GM23338 (cell line): ENCODE measurements around the gene MAP3K21. TPM values are rescaled to one million over a fixed set of nuclear protein-coding genes. Genes with fewer than 3 reads are reported as not detected.
A peak's percentile ranks its signal among the peaks of the same experiment; 100 is the strongest.

Experiments
- ATAC-seq: fragments of 200-7000 bp; cut with Tn5 transposase; 3 replicates; pipeline ENCODE4 v1.9.1; 2020
- DNase-seq: peaks from one replicate; pipeline ENCODE4 v3.0.0-alpha.2; 2015; ENCODE audit warnings: low spot score
- H2AFZ ChIP-seq: fragments of 200-600 bp; sonication (generic); 2 replicates; pipeline ENCODE4 v1.8.0; 2016; ENCODE audit warnings: antibody characterized with exemption, mild to moderate bottlenecking, moderate library complexity
- H3F3A ChIP-seq: fragments of 200-600 bp; sonication (generic); replicated peaks from 2 replicates; pipeline ENCODE4 v1.8.0; 2017; ENCODE audit warnings: antibody characterized with exemption, mixed run types, low read depth
- H3K27ac ChIP-seq: fragments of 200-600 bp; sonication (generic); 2 replicates; pipeline ENCODE4 v1.6.1; 2016; ENCODE audit warnings: low read depth
- H3K27me3 ChIP-seq: fragments of 200-600 bp; sonication (generic); 2 replicates; pipeline ENCODE4 v1.8.0; 2016; ENCODE audit warnings: mild to moderate bottlenecking, mixed run types, moderate library complexity; ENCODE audit not compliant: insufficient read depth
- H3K36me3 ChIP-seq: fragments of 200-600 bp; sonication (generic); 2 replicates; pipeline ENCODE4 v1.8.0; 2016; ENCODE audit warnings: mild to moderate bottlenecking; ENCODE audit not compliant: insufficient read depth
- H3K4me1 ChIP-seq: fragments of 200-600 bp; sonication (generic); 2 replicates; pipeline ENCODE4 v1.8.0; 2016; ENCODE audit warnings: mild to moderate bottlenecking, moderate library complexity; ENCODE audit not compliant: insufficient read depth
- H3K4me2 ChIP-seq: fragments of 200-600 bp; sonication (generic); 2 replicates; pipeline ENCODE4 v1.7.1; 2017; ENCODE audit warnings: mixed run types
- H3K4me3 ChIP-seq: fragments of 200-600 bp; sonication (generic); 2 replicates; pipeline ENCODE4 v1.6.1; 2016; ENCODE audit warnings: mixed run types
- H3K79me2 ChIP-seq: fragments of 200-600 bp; sonication (generic); replicated peaks from 2 replicates; pipeline ENCODE4 v1.8.0; 2017; ENCODE audit warnings: mild to moderate bottlenecking; ENCODE audit not compliant: insufficient read depth
- H3K9me2 ChIP-seq: fragments of 200-600 bp; sonication (generic); 2 replicates; pipeline ENCODE4 v1.8.0; 2017; ENCODE audit not compliant: insufficient read depth
- H4K20me1 ChIP-seq: fragments of 200-600 bp; sonication (generic); replicated peaks from 2 replicates; pipeline ENCODE4 v1.8.0; 2017; ENCODE audit warnings: mild to moderate bottlenecking; ENCODE audit not compliant: insufficient read depth
- H3K27ac Mint-ChIP-seq: 2 replicates; pipeline ENCODE4 v1.8.0; 2020; ENCODE audit warnings: inconsistent platforms, mild to moderate bottlenecking, moderate library complexity, mixed read lengths
- H3K27me3 Mint-ChIP-seq: 3 replicates; pipeline ENCODE4 v1.8.0; 2022; ENCODE audit warnings: low read depth, mild to moderate bottlenecking, moderate library complexity, mixed read lengths, inconsistent platforms; ENCODE audit not compliant: insufficient read depth, poor library complexity
- H3K36me3 Mint-ChIP-seq: 3 replicates; pipeline ENCODE4 v1.8.0; 2021; ENCODE audit warnings: low read depth, mild to moderate bottlenecking, inconsistent platforms, moderate library complexity, mixed read lengths
- H3K4me1 Mint-ChIP-seq: 3 replicates; pipeline ENCODE4 v1.8.0; 2020; ENCODE audit warnings: mild to moderate bottlenecking, inconsistent platforms, mixed read lengths
- H3K4me3 Mint-ChIP-seq: 3 replicates; pipeline ENCODE4 v1.8.0; 2021; ENCODE audit warnings: moderate library complexity, mild to moderate bottlenecking, inconsistent platforms, mixed read lengths
- H3K9me3 Mint-ChIP-seq: 3 replicates; pipeline ENCODE4 v1.8.0; 2020; ENCODE audit warnings: moderate library complexity, mild to moderate bottlenecking, inconsistent platforms, mixed read lengths
- CREB1 ChIP-seq: fragments of 250-450 bp; sonication (Bioruptor Pico); IDR thresholded peaks from 2 replicates; pipeline ENCODE4 v1.5.0; 2020; ENCODE audit warnings: low read depth, mild to moderate bottlenecking, moderate library complexity
- CTCF ChIP-seq, 2 experiments: fragments of 200-600 bp in 1 of 2; sonication (generic) in 1 of 2; conservative IDR thresholded peaks; 2 replicates each; pipeline versions ENCODE4 v1.5.1 to v1.6.1; 2016 to 2017; ENCODE audit warnings: antibody characterized with exemption in 2 of 2, low read depth in 2 of 2, mild to moderate bottlenecking in 2 of 2, moderate library complexity in 1 of 2
- ETS1 ChIP-seq: IDR thresholded peaks from 2 replicates; pipeline ENCODE4 v1.6.1; 2016; ENCODE audit warnings: antibody characterized with exemption
- EZH2 ChIP-seq: fragments of 200-600 bp; sonication (generic); IDR thresholded peaks from one replicate; pipeline ENCODE4 v1.8.0; 2017; ENCODE audit warnings: antibody characterized with exemption, mild to moderate bottlenecking, low read depth; ENCODE audit not compliant: unreplicated experiment
- EZH2phosphoT487 ChIP-seq: fragments of 200-600 bp; sonication (generic); IDR thresholded peaks from one replicate; pipeline ENCODE4 v1.8.1; 2018; ENCODE audit warnings: antibody characterized with exemption; ENCODE audit not compliant: unreplicated experiment
- JUNB ChIP-seq: IDR thresholded peaks from one replicate; pipeline ENCODE4 v1.6.1; 2016; ENCODE audit warnings: antibody characterized with exemption; ENCODE audit not compliant: unreplicated experiment
- NANOG ChIP-seq: IDR thresholded peaks from 2 replicates; pipeline ENCODE4 v1.6.1; 2016; ENCODE audit warnings: antibody characterized with exemption, borderline replicate concordance
- POLR2AphosphoS5 ChIP-seq: IDR thresholded peaks from 2 replicates; pipeline ENCODE4 v1.6.1; 2016; ENCODE audit warnings: antibody characterized with exemption, low read depth
- REST ChIP-seq: IDR thresholded peaks from one replicate; pipeline ENCODE4 v1.6.1; 2018; ENCODE audit warnings: antibody characterized with exemption; ENCODE audit not compliant: unreplicated experiment
- STAT1 ChIP-seq: IDR thresholded peaks from one replicate; pipeline ENCODE4 v1.6.1; 2016; ENCODE audit warnings: antibody characterized with exemption; ENCODE audit not compliant: unreplicated experiment
- ZNF114 ChIP-seq: fragments of 250-450 bp; sonication (Bioruptor Pico); IDR thresholded peaks from 2 replicates; pipeline ENCODE4 v1.5.0; 2020; ENCODE audit warnings: mild to moderate bottlenecking, moderate library complexity
- ZNF331 ChIP-seq: fragments of 250-450 bp; sonication (Bioruptor Pico); IDR thresholded peaks from 2 replicates; pipeline ENCODE4 v1.5.0; 2020; ENCODE audit warnings: low read depth, mild to moderate bottlenecking, moderate library complexity
- ZNF462 ChIP-seq: fragments of 250-450 bp; sonication (Bioruptor Pico); IDR thresholded peaks from 2 replicates; pipeline ENCODE4 v1.5.0; 2020; ENCODE audit warnings: mild to moderate bottlenecking, moderate library complexity
- polyA plus RNA-seq: library from polyadenylated mRNA; unstranded; fragments of >200 nt; fragmentation: Nextera tagmentation; extraction: Ambion mirVana; gene quantifications from 2 replicates; pipeline ENCODE4 v1.2.1, GENCODE V29; 2016
- total RNA-seq: library from RNA; depleted of rRNA; stranded (reverse); fragments of >200 nt; shearing (Covaris generic); gene quantifications from 2 replicates; pipeline ENCODE4 v1.2.3, GENCODE V29; 2014

MAP3K21 gene
- total and polyA plus RNA-seq, 2 experiments from 2014 or later, result 11.7 to 40.1 TPM

GRCh38 chr1:233295975-233296322 lies 31.6 kb upstream of the MAP3K21 start:
- Histone ChIP-seq H3K79me2 (peaks cover 58% of the 10 kb centered on the region), H4K20me1 (no peaks in the 10 kb centered on the region), H3K4me3 (peak overlapping the region; percentile 85), H3K4me1 (peaks cover 52% of the 10 kb centered on the region), H3K36me3 (no peaks in the 10 kb centered on the region), H3K4me2 (peak overlapping the region; percentile 77), H3K9me2 (no peaks in the 10 kb centered on the region), H2AFZ (no peak overlapping the region; the same call in 1 of the 2 replicates), H3K27ac (peak overlapping the region; percentile 92), H3K27me3 (no peaks in the 10 kb centered on the region), H3F3A (no peaks in the 10 kb centered on the region; the same call in 1 of the 2 replicates)
- Mint-ChIP-seq H3K27me3 (peaks cover 3% of the 10 kb centered on the region), H3K4me3 (peak overlapping the region; percentile 90), H3K4me1 (peaks cover 37% of the 10 kb centered on the region), H3K27ac (peak overlapping the region; percentile 45; the same call in 1 of the 2 replicates), H3K9me3 (no peaks in the 10 kb centered on the region), H3K36me3 (peaks cover 17% of the 10 kb centered on the region; the same call in 2 of the 3 replicates)
- no peak for DNase-seq
- no peak for TF ChIP-seq ZNF462
- no peak for TF ChIP-seq ZNF331
- no peak for TF ChIP-seq REST
- TF ChIP-seq ZNF114, result no peak
- no peak for TF ChIP-seq POLR2AphosphoS5
- TF ChIP-seq EZH2phosphoT487, result no peak
- TF ChIP-seq JUNB, result no peak
- no peak for TF ChIP-seq CREB1 (CRISPR knock-in tag)
- TF ChIP-seq EZH2, result no peak
- TF ChIP-seq CTCF (conservative IDR thresholded peaks at IDR 0.05; ENCODE audit: low read depth in 2 of 2), result no peak
- no peak for TF ChIP-seq STAT1
- TF ChIP-seq ETS1, result no peak
- no peak for TF ChIP-seq NANOG
- ATAC-seq, result no peak
